Loucy (cell line): ENCODE data around the gene NPC1.
A peak's percentile ranks its signal among the peaks of the same experiment; 100 is the strongest.
"Not testable (repeated sequence)": the region's sequence is repeated elsewhere in the genome, so short reads cannot be mapped to it uniquely, and the experiment has no call there.

Source experiments
- H2AFZ ChIP-seq: fragments of 200-600 bp; sonication (generic); 2 replicates; pipeline ENCODE4 v1.6.0; 2016; ENCODE audit warnings: antibody characterized with exemption, mild to moderate bottlenecking, low read length, moderate library complexity
- H3F3A ChIP-seq: fragments of 200-600 bp; 2 replicates; pipeline ENCODE4 v1.6.0; 2016; ENCODE audit warnings: antibody characterized with exemption, low read depth, mild to moderate bottlenecking
- H3K27me3 ChIP-seq: fragments of 200-600 bp; sonication (generic); 2 replicates; pipeline ENCODE4 v1.6.1; 2014; ENCODE audit warnings: low read length, mild to moderate bottlenecking; ENCODE audit not compliant: insufficient read depth, poor library complexity, severe bottlenecking
- H3K36me3 ChIP-seq: fragments of 200-600 bp; sonication (generic); 2 replicates; pipeline ENCODE4 v1.6.1; 2016; ENCODE audit warnings: low read length; ENCODE audit not compliant: insufficient read depth
- H3K4me1 ChIP-seq: fragments of 200-600 bp; sonication (generic); 2 replicates; pipeline ENCODE4 v1.5.1; 2014; ENCODE audit warnings: low read length, mild to moderate bottlenecking; ENCODE audit not compliant: insufficient read depth, poor library complexity, severe bottlenecking
- H3K4me2 ChIP-seq: fragments of 200-600 bp; sonication (generic); 2 replicates; pipeline ENCODE4 v1.6.0; 2014; ENCODE audit warnings: antibody characterized with exemption, low read length, low read depth, mild to moderate bottlenecking; ENCODE audit not compliant: poor library complexity, severe bottlenecking
- H3K4me3 ChIP-seq: fragments of 200-600 bp; sonication (generic); 2 replicates; pipeline ENCODE4 v1.5.1; 2014; ENCODE audit warnings: low read length, mild to moderate bottlenecking, mixed read lengths; ENCODE audit not compliant: poor library complexity, severe bottlenecking
- H3K79me2 ChIP-seq: fragments of 200-600 bp; sonication (generic); 2 replicates; pipeline ENCODE4 v1.6.1; 2014; ENCODE audit warnings: low read length; ENCODE audit not compliant: insufficient read depth
- H3K9ac ChIP-seq: fragments of 200-600 bp; sonication (generic); 2 replicates; pipeline ENCODE4 v1.6.0; 2014; ENCODE audit warnings: mild to moderate bottlenecking, low read depth, low read length, moderate library complexity; ENCODE audit not compliant: poor library complexity, severe bottlenecking
- H3K9me2 ChIP-seq: fragments of 200-600 bp; sonication (generic); replicated peaks from 2 replicates; pipeline ENCODE4 v1.6.1; 2016; ENCODE audit warnings: low read depth, low read length, mixed read lengths
- H3K9me3 ChIP-seq: fragments of 200-600 bp; sonication (generic); 2 replicates; pipeline ENCODE4 v1.6.1; 2014; ENCODE audit warnings: mild to moderate bottlenecking, antibody characterized with exemption, low read length, low read depth; ENCODE audit not compliant: insufficient read depth
- H4K20me1 ChIP-seq: fragments of 200-600 bp; sonication (generic); 2 replicates; pipeline ENCODE4 v1.6.0; 2014; ENCODE audit warnings: antibody characterized with exemption, low read length, mild to moderate bottlenecking; ENCODE audit not compliant: insufficient read depth, poor library complexity, severe bottlenecking
- CTCF ChIP-seq: fragments of 200-600 bp; sonication (generic); conservative IDR thresholded peaks from 2 replicates; pipeline ENCODE4 v1.5.1; 2014; ENCODE audit warnings: mild to moderate bottlenecking, antibody characterized with exemption, low read length
- EZH2phosphoT487 ChIP-seq: fragments of 200-600 bp; IDR thresholded peaks from 2 replicates; pipeline ENCODE4 v1.6.1; 2018; ENCODE audit warnings: antibody characterized with exemption, mild to moderate bottlenecking, moderate library complexity, borderline replicate concordance

NPC1 gene

GRCh38 chr18:23512641-23513040 lies 73.7 kb downstream of the NPC1 start:
- Histone ChIP-seq H4K20me1 (no peaks in the 10 kb centered on the region), H3K4me1 (no peaks in the 10 kb centered on the region), H3K9ac (no peak overlapping the region), H3K27me3 (no peaks in the 10 kb centered on the region), H3K9me2 (no peaks in the 10 kb centered on the region), H3K79me2 (peaks cover 7% of the 10 kb centered on the region; the same call in 1 of the 2 replicates), H3K4me2 (no peak overlapping the region), H3K9me3 (no peaks in the 10 kb centered on the region), H3F3A (no peaks in the 10 kb centered on the region), H3K36me3 (peaks cover 52% of the 10 kb centered on the region; the same call in 1 of the 2 replicates), H2AFZ (no peak overlapping the region), H3K4me3 (no peak overlapping the region)
- TF ChIP-seq EZH2phosphoT487 = no peak
- no peak for TF ChIP-seq CTCF

GRCh38 chr18:23512216-23512615 lies 74.1 kb downstream of the NPC1 start:
- not testable (repeated sequence) for H3K27me3 ChIP-seq, H3K4me1 ChIP-seq, H3K4me3 ChIP-seq, H4K20me1 ChIP-seq, H3K9me3 ChIP-seq, H2AFZ ChIP-seq, H3K4me2 ChIP-seq, H3K9ac ChIP-seq, H3K9me2 ChIP-seq, H3F3A ChIP-seq
- peaks cover 48% of the 10 kb centered on the region; the same call in 1 of the 2 replicates for H3K36me3 ChIP-seq
- H3K79me2 ChIP-seq = peaks cover 11% of the 10 kb centered on the region; the same call in 1 of the 2 replicates

- peaks cover 39% of the 10 kb centered on the region; the same call in 1 of the 2 replicates for H3K36me3 ChIP-seq
Observed at GRCh38 chr18:23510923-23511322, 75.4 kb downstream of the NPC1 start.

GRCh38 chr18:23506393-23506792 lies 79.9 kb downstream of the NPC1 start:
- H3K4me1 ChIP-seq = peaks cover 30% of the 10 kb centered on the region
- H4K20me1 ChIP-seq = peaks cover 17% of the 10 kb centered on the region
- no peaks in the 10 kb centered on the region for H3K9me3 ChIP-seq
- peaks cover 45% of the 10 kb centered on the region for H3K79me2 ChIP-seq
- H3K9ac ChIP-seq = peak overlapping the region; percentile 35
- H3K4me3 ChIP-seq = no peak overlapping the region
- H3F3A ChIP-seq = no peaks in the 10 kb centered on the region
- peak overlapping the region; percentile 38 for H3K4me2 ChIP-seq
- no peak for TF ChIP-seq EZH2phosphoT487
- no peak overlapping the region for H2AFZ ChIP-seq
- H3K27me3 ChIP-seq = no peaks in the 10 kb centered on the region
- no peaks in the 10 kb centered on the region for H3K9me2 ChIP-seq
- peaks cover 21% of the 10 kb centered on the region; the same call in 1 of the 2 replicates for H3K36me3 ChIP-seq

More at GRCh38 chr18:23510923-23511322, 75.4 kb downstream of the NPC1 start:
- peaks cover 19% of the 10 kb centered on the region; the same call in 1 of the 2 replicates for H3K79me2 ChIP-seq
- H3K9me2 ChIP-seq, H3F3A ChIP-seq, H3K9ac ChIP-seq, H4K20me1 ChIP-seq, H3K27me3 ChIP-seq, H2AFZ ChIP-seq, H3K4me2 ChIP-seq, H3K9me3 ChIP-seq, H3K4me3 ChIP-seq: not testable (repeated sequence)
- peaks cover 14% of the 10 kb centered on the region for H3K4me1 ChIP-seq
